ENCODE data around the gene MPC1.

MPC1 gene

DNA sequence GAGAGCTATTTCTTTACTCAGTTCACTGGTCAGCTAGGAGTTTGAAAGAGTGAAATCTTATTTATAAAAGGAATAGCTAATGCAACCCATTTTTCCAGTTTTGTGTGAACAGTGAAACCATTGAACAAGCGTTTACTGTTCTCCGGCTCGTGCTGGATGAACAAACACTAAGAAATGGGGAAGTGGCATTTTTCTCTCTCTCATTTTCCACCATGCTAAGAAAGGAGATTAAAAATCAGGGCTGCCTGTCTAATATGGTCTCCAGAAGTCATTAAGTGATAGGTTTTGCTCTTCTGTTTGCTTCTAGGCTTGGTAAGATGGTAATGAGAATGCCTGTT lies 39.6 kb downstream of the MPC1 start:
- ChIA-PET CTCF (no interaction called here), POLR2A (interaction anchor here (0.6 to 1.4 kb wide), 8 partner anchors 9 to 176 kb away, joined by 3 to 9 read pairs (median 4); partner anchors contain the start of gene TBXT)
- DNase-seq (ENCODE audit: extremely low spot score), result no peak
- no peak for TF ChIP-seq NFRKB (IDR thresholded peaks at IDR 0.05)
- TF ChIP-seq ZNF384 (IDR thresholded peaks at IDR 0.05), result no peak
- TF ChIP-seq ELF4 (IDR thresholded peaks at IDR 0.05), result no peak
- TF ChIP-seq SP1 (IDR thresholded peaks at IDR 0.05), result no peak
- TF ChIP-seq L3MBTL2 (conservative IDR thresholded peaks at IDR 0.05), result no peak; the same call in 1 of the 2 replicates
- no peak for TF ChIP-seq ARNT (IDR thresholded peaks at IDR 0.05)
- TF ChIP-seq, protein P1, sequence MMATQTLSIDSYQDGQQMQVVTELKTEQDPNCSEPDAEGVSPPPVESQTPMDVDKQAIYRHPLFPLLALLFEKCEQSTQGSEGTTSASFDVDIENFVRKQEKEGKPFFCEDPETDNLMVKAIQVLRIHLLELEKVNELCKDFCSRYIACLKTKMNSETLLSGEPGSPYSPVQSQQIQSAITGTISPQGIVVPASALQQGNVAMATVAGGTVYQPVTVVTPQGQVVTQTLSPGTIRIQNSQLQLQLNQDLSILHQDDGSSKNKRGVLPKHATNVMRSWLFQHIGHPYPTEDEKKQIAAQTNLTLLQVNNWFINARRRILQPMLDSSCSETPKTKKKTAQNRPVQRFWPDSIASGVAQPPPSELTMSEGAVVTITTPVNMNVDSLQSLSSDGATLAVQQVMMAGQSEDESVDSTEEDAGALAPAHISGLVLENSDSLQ (IDR thresholded peaks at IDR 0.05), result no peak
- TF ChIP-seq FOXK2 (IDR thresholded peaks at IDR 0.05), result no peak
- no peak for TF ChIP-seq LEF1 (IDR thresholded peaks at IDR 0.05; ENCODE audit: borderline replicate concordance)
- TF ChIP-seq SUZ12 (IDR thresholded peaks at IDR 0.05), result no peak
- no peak for TF ChIP-seq TARDBP (IDR thresholded peaks at IDR 0.05)
- no peak for TF ChIP-seq FOXA1 (IDR thresholded peaks at IDR 0.05)
- no peak for TF ChIP-seq FOXM1 (IDR thresholded peaks at IDR 0.05; ENCODE audit: borderline replicate concordance)
- TF ChIP-seq CTBP1 (IDR thresholded peaks at IDR 0.05; ENCODE audit: borderline replicate concordance), result no peak
- TF ChIP-seq HDGF (IDR thresholded peaks at IDR 0.05; ENCODE audit: borderline replicate concordance), result no peak
- TF ChIP-seq BHLHE40 (IDR thresholded peaks at IDR 0.05; ENCODE audit: borderline replicate concordance), result no peak

DNA sequence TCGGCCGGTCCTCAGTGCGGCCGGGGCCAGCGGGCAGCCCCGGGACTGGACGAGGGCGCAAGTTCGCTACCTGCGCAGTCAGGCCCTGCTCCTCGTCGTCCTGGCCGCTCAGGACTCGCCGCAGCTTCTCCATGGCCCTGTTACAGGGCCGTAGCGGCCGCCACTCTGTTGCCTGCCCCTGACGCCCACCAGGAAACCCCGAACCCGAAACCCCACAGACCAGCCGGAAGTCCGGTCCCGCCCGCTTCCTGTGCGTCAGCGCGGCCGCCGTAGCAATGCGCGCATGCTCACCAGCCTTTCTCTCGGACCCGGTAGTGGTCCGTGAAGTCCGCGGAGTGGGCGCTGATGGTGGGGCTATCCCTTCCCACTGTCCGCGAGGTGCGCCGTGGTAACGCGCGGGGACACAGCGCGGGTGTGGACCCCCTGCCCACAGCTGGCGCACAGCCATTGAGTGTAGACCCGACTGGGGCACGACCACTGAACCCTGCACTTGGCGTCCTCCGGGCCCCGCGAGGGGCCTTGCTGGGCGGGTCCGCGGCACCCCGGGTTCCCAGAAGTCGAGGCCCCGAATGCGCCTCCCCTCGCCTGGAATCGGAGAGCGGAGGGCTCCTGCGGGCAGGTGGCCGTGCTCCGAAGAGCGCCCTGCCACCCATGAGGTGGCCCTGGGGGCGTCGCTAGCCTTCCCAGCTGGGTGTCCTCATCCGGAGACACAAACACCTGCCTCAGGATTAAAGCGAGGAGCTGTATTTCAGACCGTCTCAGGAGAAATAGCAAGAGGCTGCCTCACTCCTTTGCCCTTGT lies 40.2 kb downstream of the MPC1 start, which contains the start of gene SFT2D1:
SFT2D1 (minus strand) TSS at position 197 of the 801 bp plus-strand sequence; CDS start at position 133, 64 bp downstream.
- POLR2A ChIA-PET, result interaction anchor here (0.6 to 1.4 kb wide), 9 partner anchors 9 to 289 kb away, joined by 3 to 9 read pairs (median 4); partner anchors contain the start of gene TBXT
- CTCF ChIA-PET, result no interaction called here
- peak; percentile 95 for DNase-seq (ENCODE audit: extremely low spot score)
- TF ChIP-seq BHLHE40 (IDR thresholded peaks at IDR 0.05; ENCODE audit: borderline replicate concordance) (no peak), ARNT (IDR thresholded peaks at IDR 0.05) (no peak), ZNF384 (IDR thresholded peaks at IDR 0.05) (no peak), SUZ12 (IDR thresholded peaks at IDR 0.05) (no peak), TARDBP (IDR thresholded peaks at IDR 0.05) (no peak), HDGF (IDR thresholded peaks at IDR 0.05; ENCODE audit: borderline replicate concordance) (no peak), FOXK2 (IDR thresholded peaks at IDR 0.05) (no peak), ELF4 (IDR thresholded peaks at IDR 0.05) (peak; percentile 75), FOXA1 (IDR thresholded peaks at IDR 0.05) (no peak), CTBP1 (IDR thresholded peaks at IDR 0.05; ENCODE audit: borderline replicate concordance) (no peak), L3MBTL2 (conservative IDR thresholded peaks at IDR 0.05) (peak; percentile 76), NFRKB (IDR thresholded peaks at IDR 0.05) (no peak)
- TF ChIP-seq, protein P1 (IDR thresholded peaks at IDR 0.05), result no peak

DNA sequence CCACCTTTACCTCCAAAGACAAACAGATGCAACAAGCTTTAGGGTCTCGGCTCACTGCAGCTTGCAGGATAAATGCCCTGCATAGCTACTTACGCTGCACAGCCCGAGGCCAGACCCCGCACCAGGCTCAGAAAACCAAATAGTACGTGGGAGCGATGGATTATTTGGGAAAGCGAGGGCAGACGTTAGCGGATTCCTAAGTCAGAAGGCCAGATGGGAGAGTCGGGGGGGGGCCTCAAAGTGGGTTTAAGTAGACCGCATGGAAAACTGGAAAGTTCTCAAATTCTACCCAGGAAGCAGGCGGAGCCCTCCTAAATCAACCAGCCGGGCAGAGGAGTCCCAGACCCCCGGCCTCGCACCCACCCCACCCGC lies 40.8 kb downstream of the MPC1 start:
- no peak for TF ChIP-seq ELF4 (IDR thresholded peaks at IDR 0.05)
- no peak for TF ChIP-seq TARDBP (IDR thresholded peaks at IDR 0.05)
- no peak for TF ChIP-seq SP1 (IDR thresholded peaks at IDR 0.05)
- TF ChIP-seq, protein P1 (IDR thresholded peaks at IDR 0.05), result no peak
- no peak for TF ChIP-seq NFRKB (IDR thresholded peaks at IDR 0.05)
- TF ChIP-seq SUZ12 (IDR thresholded peaks at IDR 0.05), result no peak
- TF ChIP-seq FOXA1 (IDR thresholded peaks at IDR 0.05), result no peak
- TF ChIP-seq FOXK2 (IDR thresholded peaks at IDR 0.05), result no peak
- no peak for DNase-seq (ENCODE audit: extremely low spot score)
- POLR2A ChIA-PET, result interaction anchor here (0.6 to 1.4 kb wide), 4 partner anchors 8 to 290 kb away, joined by 3 to 4 read pairs (median 4); no protein-coding TSS in a partner anchor
- CTCF ChIA-PET, result no interaction called here

DNA sequence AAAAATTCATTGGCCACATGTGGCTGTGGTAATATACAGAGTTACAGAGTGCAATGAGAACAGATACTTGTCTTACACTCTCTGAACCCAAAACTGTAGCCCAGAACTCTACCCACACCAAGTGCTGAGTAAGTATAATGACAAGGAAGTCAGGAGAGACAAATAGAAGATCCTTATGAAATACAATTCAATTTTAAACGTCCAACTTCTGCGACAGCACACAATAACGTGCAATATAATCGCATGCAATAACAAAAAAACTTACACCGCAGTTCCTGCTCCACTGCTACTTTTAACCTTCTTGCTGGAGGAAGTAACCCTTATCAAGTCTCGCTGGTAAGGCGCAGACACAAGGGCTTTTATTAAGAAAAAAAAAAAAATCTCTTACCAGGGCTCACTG lies 41.3 kb downstream of the MPC1 start:
- ChIA-PET CTCF (no interaction called here), POLR2A (interaction anchor here (0.6 kb wide), 1 partner anchor 10 kb away, joined by 3 read pairs; no protein-coding TSS in a partner anchor)
- DNase-seq (ENCODE audit: extremely low spot score), result no peak
- TF ChIP-seq ARNT (IDR thresholded peaks at IDR 0.05) (no peak), FOXM1 (IDR thresholded peaks at IDR 0.05; ENCODE audit: borderline replicate concordance) (no peak), ZNF384 (IDR thresholded peaks at IDR 0.05) (peak; percentile 39; the same call in 1 of the 2 replicates)

DNA sequence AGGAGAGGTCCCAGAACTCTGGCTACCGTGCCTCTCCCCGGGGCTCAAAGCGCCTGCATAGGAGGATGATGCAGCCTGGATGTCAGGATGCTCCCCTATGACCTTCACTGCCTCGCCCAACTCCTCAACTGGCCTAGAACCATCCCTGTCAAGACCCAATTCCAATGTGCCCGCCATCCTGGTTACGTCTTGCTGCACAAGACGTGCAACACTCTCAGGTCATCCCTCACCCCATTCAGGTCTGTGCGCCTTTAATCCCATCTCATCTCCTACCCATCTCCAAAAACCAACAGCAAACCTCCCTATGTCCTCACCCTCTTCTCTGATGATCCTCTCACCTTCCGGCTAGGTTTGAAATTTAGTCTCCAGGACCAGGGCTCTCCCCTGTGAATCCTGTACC lies 43.9 kb downstream of the MPC1 start:
- CTCF ChIA-PET, result no interaction called here
- POLR2A ChIA-PET, result no interaction called here
- DNase-seq (ENCODE audit: extremely low spot score), result no peak
- no peak for TF ChIP-seq TARDBP (IDR thresholded peaks at IDR 0.05)
- no peak for TF ChIP-seq SUZ12 (IDR thresholded peaks at IDR 0.05)
- TF ChIP-seq FOXA1 (IDR thresholded peaks at IDR 0.05), result no peak
- TF ChIP-seq ZNF384 (IDR thresholded peaks at IDR 0.05), result no peak
- no peak for TF ChIP-seq ELF4 (IDR thresholded peaks at IDR 0.05)
- TF ChIP-seq FOXK2 (IDR thresholded peaks at IDR 0.05), result no peak
- no peak for TF ChIP-seq SP1 (IDR thresholded peaks at IDR 0.05)
- no peak for TF ChIP-seq CTBP1 (IDR thresholded peaks at IDR 0.05; ENCODE audit: borderline replicate concordance)
- no peak for TF ChIP-seq NFRKB (IDR thresholded peaks at IDR 0.05)
- TF ChIP-seq, protein P1 (IDR thresholded peaks at IDR 0.05), result no peak
- no peak for TF ChIP-seq ARNT (IDR thresholded peaks at IDR 0.05)
- no peak for TF ChIP-seq FOXM1 (IDR thresholded peaks at IDR 0.05; ENCODE audit: borderline replicate concordance)
- TF ChIP-seq L3MBTL2 (conservative IDR thresholded peaks at IDR 0.05), result no peak
- no peak for TF ChIP-seq LEF1 (IDR thresholded peaks at IDR 0.05; ENCODE audit: borderline replicate concordance)
- TF ChIP-seq BHLHE40 (IDR thresholded peaks at IDR 0.05; ENCODE audit: borderline replicate concordance), result no peak
- no peak for TF ChIP-seq HDGF (IDR thresholded peaks at IDR 0.05; ENCODE audit: borderline replicate concordance)
